ENCODE measurements around the gene GPC5. TPM values are rescaled to one million over a fixed set of nuclear protein-coding genes. Genes with fewer than 3 reads are reported as not detected.

GPC5 gene
- total RNA-seq, 2 donors from 2014 or later = 0.22 to 0.51 TPM

DNA sequence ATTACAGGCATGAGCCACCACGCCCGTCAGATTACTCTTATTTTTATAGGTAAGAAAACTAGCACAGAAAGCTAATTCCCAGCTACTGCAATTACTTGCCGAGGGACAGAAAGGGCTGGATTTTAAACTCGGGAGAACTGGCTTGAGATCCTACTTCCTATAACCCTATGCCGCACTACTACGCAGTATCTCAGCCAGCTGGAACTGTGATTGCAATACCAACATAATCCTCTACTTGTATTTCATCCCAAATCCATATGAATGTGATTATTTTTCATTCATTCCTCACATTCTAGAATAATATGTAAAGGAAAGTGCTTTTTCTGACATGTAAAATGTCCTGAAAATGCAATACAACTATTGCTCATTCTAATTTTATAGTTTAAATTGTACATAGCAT, 1054.4 kb downstream of the GPC5 start:
- Histone ChIP-seq H3K4me3 (ENCODE audit: low read length) (no peak overlapping the region), H3K9ac (ENCODE audit: extremely low read depth, low read length, poor library complexity, severe bottlenecking) (no peak overlapping the region), H3K4me1 (ENCODE audit: control insufficient read depth, insufficient read depth, low read length) (no peaks in the 10 kb centered on the region), H3K27ac (ENCODE audit: low read depth, low read length) (no peak overlapping the region), H3K36me3 (ENCODE audit: control insufficient read depth, insufficient read depth, low read length) (no peaks in the 10 kb centered on the region), H3K9me3 (ENCODE audit: control insufficient read depth, low read length) (no peaks in the 10 kb centered on the region), H3K27me3 (ENCODE audit: control insufficient read depth, insufficient read depth, low read length, poor library complexity, severe bottlenecking) (peaks cover 10% of the 10 kb centered on the region)
- Mint-ChIP-seq H3K27ac (no peak overlapping the region), H3K4me3 (no peak overlapping the region), H3K4me1 (no peaks in the 10 kb centered on the region), H3K36me3 (ENCODE audit: low read depth) (no peaks in the 10 kb centered on the region), H3K9me3 (no peaks in the 10 kb centered on the region), H3K27me3 (ENCODE audit: insufficient read depth) (peaks cover 2% of the 10 kb centered on the region)
- TF ChIP-seq, protein P1, sequence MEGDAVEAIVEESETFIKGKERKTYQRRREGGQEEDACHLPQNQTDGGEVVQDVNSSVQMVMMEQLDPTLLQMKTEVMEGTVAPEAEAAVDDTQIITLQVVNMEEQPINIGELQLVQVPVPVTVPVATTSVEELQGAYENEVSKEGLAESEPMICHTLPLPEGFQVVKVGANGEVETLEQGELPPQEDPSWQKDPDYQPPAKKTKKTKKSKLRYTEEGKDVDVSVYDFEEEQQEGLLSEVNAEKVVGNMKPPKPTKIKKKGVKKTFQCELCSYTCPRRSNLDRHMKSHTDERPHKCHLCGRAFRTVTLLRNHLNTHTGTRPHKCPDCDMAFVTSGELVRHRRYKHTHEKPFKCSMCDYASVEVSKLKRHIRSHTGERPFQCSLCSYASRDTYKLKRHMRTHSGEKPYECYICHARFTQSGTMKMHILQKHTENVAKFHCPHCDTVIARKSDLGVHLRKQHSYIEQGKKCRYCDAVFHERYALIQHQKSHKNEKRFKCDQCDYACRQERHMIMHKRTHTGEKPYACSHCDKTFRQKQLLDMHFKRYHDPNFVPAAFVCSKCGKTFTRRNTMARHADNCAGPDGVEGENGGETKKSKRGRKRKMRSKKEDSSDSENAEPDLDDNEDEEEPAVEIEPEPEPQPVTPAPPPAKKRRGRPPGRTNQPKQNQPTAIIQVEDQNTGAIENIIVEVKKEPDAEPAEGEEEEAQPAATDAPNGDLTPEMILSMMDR (conservative IDR thresholded peaks at IDR 0.05) = no peak
- no peak for DNase-seq
- WGBS, 2 experiments (ENCODE audit: insufficient coverage in 1 of 2, insufficient read length in 1 of 2) = 89 to 100% methylated on average over 2 to 6 of the region's 6 CpGs

DNA sequence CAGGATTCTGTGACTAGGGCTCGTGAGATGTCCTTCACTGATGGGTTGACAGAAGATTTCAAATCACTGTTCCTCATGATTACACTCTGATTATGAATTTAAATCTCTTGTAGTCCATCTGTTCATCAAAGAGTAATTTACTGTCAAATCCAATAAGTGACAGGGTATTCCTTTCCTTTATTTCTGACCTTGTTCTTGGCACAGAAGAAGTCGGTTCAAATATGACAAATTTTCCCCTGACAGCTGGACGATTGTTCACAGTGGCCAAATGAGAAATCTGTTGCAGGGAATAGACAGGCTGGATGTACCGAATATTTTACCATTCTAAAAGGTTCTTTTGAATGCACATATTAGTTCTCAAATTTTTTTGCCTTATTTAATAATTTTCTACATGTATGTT, 1060.9 kb downstream of the GPC5 start:
- TF ChIP-seq, protein P1 (conservative IDR thresholded peaks at IDR 0.05) = no peak
- H3K27ac ChIP-seq (ENCODE audit: low read depth, low read length) = no peak overlapping the region
- Mint-ChIP-seq H3K4me3 (no peak overlapping the region), H3K36me3 (ENCODE audit: low read depth) (no peaks in the 10 kb centered on the region), H3K4me1 (no peaks in the 10 kb centered on the region), H3K27ac (no peak overlapping the region), H3K27me3 (ENCODE audit: insufficient read depth) (peaks cover 4% of the 10 kb centered on the region), H3K9me3 (no peaks in the 10 kb centered on the region)
- H3K9me3 ChIP-seq (ENCODE audit: control insufficient read depth, low read length) = no peaks in the 10 kb centered on the region
- WGBS, 2 experiments (ENCODE audit: insufficient coverage in 1 of 2, insufficient read length in 1 of 2) = 88 to 93% methylated on average over 3 to 4 of the region's 4 CpGs
- DNase-seq = no peak
- no peaks in the 10 kb centered on the region for H3K36me3 ChIP-seq (ENCODE audit: control insufficient read depth, insufficient read depth, low read length)
- H3K27me3 ChIP-seq (ENCODE audit: control insufficient read depth, insufficient read depth, low read length, poor library complexity, severe bottlenecking) = peaks cover 10% of the 10 kb centered on the region
- no peak overlapping the region for H3K9ac ChIP-seq (ENCODE audit: extremely low read depth, low read length, poor library complexity, severe bottlenecking)
- H3K4me3 ChIP-seq (ENCODE audit: low read length) = no peak overlapping the region
- H3K4me1 ChIP-seq (ENCODE audit: control insufficient read depth, insufficient read depth, low read length) = no peaks in the 10 kb centered on the region

DNA sequence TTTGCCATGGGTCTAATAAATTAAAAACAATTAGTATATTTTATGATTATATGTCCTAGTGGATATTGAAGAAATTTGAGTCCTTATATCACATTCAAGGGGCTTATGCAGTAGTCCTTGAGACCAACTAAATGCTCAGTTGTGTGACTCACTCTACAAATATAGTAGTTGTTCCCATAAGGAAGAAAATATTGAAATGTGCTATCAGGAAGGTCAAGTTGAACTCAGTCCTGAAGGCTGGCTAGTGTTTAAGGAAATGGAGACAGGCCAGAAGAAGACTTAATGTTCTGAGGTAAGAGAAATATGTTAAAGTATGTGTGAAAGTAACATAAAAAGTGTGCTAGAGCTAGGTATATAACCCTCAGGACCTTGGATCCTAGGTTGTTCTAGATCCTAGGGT, 1062.1 kb downstream of the GPC5 start:
- Mint-ChIP-seq H3K27ac (no peak overlapping the region), H3K4me3 (no peak overlapping the region), H3K27me3 (ENCODE audit: insufficient read depth) (peaks cover 4% of the 10 kb centered on the region), H3K9me3 (no peaks in the 10 kb centered on the region), H3K4me1 (no peaks in the 10 kb centered on the region), H3K36me3 (ENCODE audit: low read depth) (no peaks in the 10 kb centered on the region)
- Histone ChIP-seq H3K27me3 (ENCODE audit: control insufficient read depth, insufficient read depth, low read length, poor library complexity, severe bottlenecking) (peaks cover 10% of the 10 kb centered on the region), H3K9me3 (ENCODE audit: control insufficient read depth, low read length) (no peaks in the 10 kb centered on the region), H3K4me1 (ENCODE audit: control insufficient read depth, insufficient read depth, low read length) (no peaks in the 10 kb centered on the region), H3K27ac (ENCODE audit: low read depth, low read length) (no peak overlapping the region), H3K4me3 (ENCODE audit: low read length) (no peak overlapping the region), H3K36me3 (ENCODE audit: control insufficient read depth, insufficient read depth, low read length) (no peaks in the 10 kb centered on the region), H3K9ac (ENCODE audit: extremely low read depth, low read length, poor library complexity, severe bottlenecking) (no peak overlapping the region)
- TF ChIP-seq, protein P1 (conservative IDR thresholded peaks at IDR 0.05) = no peak
- DNase-seq = no peak
